NCI-H69 (cell line): Measurements from ENCODE around the gene NCK2.

Experiments used
- DNase-seq: peaks from one replicate; lab custom pipeline; 2025; lab: John Stamatoyannopoulos, UW

The NCK2 gene

GRCh38 chr2:105793196-105793975, 48.7 kb downstream of the NCK2 start:
- no peak for DNase-seq

GRCh38 chr2:105794926-105795574, 50.3 kb downstream of the NCK2 start:
- DNase-seq, result peak; percentile 83

DNA sequence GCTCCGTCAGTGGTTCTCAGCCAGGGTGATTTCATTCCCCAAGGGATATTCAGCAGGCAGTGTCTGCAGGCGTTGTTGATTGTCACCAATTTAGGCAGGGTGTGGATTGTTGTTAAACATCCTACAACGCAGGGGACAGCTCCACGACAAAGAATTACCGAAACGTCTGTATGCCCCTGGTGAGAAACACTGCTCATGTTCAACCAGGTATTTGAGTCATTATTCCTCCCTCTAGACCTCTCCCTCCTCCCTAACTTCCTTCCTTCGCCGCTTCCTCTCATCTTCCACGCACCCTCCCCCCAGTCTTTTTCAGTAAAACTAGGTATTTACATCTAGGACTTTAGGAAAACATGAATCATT, 50.8 kb downstream of the NCK2 start:
- peak; percentile 83 for DNase-seq

DNA sequence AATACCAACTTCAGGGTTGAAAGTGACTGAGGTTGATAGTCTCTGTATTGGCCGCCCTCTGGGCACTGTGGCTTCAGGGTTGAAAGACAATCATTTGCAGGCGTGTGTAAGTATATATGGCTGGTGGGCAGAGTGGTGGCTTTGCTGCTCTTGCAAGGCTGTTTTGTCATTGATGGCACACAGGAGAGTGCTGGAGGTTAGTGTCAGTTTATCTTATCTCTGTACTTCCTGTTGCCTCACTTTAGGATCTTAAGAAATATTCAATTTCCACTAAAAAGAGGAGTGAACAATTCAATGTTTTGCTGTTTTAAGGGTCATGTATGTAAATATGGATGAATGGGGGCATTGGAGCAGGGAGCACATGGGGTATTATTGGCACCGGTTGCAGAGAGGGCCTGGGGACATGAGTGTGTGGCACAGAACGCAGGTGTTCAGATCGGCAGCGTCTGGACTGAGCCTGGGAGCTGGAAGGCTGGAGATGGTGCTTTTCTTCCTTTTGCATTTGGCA, 51.5 kb downstream of the NCK2 start:
- peak; percentile 9 for DNase-seq

DNA sequence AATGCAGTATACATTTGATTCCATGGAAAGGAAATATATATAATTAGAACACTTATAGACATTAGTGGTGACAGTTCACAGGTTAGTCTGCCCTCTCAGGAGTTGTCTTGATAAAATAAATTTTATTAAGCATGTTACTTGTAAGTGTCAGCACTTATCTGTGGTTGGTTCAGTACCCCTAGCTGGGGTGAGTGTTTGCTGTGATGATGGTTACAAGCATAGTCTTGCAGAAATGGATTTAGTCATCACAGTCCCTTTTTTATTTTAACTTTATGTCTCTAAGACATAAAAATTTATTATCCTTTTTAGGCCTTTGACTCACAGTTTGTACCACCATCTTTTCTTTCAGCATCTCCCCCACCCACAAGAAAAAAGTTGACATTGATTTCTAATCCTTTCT, 52.1 kb downstream of the NCK2 start:
- no peak for DNase-seq

DNA sequence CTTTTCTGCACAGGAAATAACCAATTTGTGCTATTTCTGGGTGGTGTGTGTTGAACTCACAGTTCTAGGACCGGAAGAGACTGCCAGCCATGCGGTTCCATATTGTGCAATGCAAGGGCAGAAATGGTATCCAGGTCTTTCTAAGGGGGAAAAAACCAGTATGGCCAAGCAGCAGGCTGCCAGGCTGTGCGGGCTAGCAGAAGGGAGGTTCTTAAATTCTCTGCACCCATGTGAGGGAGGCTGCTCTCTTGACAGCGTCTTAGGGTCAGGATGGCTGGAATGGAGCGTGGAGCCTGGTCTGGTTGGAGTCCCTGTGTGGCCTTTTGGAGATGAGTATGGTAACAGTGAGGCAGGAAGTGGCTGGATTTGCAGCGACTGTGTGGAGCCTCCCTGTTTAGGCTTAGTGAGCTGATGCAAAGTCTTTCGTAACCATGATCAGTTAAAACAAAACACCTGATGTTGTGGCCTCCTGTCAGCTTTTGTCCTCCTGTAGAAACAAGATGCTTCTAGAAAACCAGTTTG, 52.6 kb downstream of the NCK2 start:
- DNase-seq, result no peak

- no peak for DNase-seq
These were observed 53.9 kb downstream of the NCK2 start for GRCh38 chr2:105798595-105798994.

DNA sequence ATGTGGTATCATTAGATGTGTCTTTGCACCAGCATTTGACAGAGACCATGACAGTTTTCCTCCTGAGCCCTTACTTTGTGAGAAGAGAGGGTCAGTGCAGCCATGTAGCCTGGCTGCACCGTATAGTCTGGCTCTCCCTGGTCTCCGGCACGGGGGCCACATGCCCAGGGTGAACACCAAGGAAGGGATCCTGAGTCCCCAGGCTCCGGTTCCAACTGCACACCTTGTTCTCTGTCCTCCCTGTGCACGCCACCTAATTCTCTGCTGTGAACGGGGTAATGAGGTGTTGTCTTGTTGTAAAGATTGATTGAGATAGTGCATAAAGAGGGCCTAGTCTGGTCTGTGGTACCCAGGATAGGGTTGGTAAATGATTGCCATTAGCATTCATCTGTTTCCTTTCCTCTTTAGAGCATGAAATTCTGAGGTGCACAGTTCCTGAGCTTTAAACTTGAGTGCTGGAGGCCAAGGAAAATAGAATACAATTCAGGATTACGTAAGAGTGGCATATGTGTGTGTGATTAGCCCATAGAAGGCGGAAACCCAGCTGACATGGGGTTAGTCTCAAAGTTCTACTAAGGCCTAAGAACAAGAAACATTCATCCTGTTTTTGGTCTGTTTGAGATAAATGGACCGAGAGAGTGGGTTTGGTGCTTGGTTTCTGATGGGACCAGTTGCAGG, 55.5 kb downstream of the NCK2 start:
- DNase-seq, result no peak

DNA sequence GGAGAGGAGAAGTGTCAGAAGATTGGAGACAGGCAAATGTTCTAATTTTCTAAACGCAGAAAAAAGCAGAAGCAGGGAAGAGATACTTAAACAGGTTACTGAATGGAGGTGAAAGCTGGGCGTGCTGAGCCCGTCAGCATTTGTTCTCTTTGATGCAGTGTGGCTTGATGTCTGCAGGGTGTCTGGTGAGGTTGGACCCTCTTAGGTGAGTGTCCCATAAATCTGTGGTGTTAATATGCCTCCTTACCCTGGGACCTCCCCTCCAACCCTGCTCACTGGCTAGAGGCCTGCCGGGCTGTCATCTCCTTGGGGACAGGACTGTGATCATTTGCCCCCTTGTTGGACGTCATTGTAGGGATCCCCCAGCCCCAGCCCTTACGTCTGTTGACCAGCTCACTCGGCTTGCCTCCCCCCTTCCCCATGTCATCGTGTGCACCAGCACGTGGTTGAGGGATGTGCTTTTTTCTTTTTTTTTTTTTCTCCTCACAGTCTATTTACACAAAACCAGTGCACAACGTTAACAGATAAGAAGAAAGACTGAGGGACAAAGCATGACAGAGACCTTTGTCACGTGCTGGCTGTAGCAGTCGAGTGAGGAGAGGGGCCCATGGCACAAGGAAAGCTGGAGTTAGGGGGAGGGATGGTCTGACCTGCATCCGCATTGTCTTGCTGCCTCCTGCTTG, 56.4 kb downstream of the NCK2 start:
- DNase-seq, result no peak

DNA sequence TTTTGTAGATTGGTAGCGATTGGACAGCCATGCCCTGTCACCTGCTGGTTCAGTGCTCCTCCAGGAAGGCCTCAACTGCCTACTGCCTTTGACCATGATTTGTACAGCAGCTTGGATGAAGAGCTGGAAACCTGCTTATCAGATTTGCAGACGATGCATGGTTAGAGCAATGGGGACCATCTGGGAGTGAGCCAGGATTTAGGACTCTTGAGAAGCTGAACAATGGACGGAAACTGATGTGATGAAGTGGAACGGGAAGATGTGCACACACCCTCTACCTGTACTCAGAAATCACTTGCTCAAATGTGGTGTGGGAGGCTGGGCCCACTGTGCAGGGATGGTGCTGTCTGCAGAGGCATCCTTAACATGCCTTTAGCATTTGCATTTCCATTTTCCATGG, 57.2 kb downstream of the NCK2 start:
- DNase-seq, result no peak

DNA sequence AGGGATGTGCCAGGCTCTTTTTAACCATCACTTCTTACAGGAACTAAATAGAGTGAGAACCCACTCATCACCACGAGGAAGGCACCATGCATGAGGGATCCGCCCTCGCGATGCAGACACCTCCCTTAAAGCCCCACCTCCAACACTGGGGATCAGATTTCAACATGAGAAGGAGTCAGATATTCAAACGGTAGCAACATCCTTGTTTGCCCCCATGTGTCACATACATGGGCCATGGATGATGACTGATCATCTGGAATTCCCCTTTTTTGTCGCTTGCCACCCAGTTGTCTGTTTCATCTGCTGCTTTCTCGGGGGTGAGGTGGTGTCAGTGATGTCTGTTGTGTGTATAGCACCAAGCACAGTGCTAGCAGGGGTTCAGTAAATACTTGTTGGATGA, 57.9 kb downstream of the NCK2 start:
- no peak for DNase-seq

GRCh38 chr2:105803337-105803736, 58.6 kb downstream of the NCK2 start:
- DNase-seq, result peak; percentile 8

- DNase-seq, result peak; percentile 26
These were observed 59.1 kb downstream of the NCK2 start for GRCh38 chr2:105803773-105804172.

DNA sequence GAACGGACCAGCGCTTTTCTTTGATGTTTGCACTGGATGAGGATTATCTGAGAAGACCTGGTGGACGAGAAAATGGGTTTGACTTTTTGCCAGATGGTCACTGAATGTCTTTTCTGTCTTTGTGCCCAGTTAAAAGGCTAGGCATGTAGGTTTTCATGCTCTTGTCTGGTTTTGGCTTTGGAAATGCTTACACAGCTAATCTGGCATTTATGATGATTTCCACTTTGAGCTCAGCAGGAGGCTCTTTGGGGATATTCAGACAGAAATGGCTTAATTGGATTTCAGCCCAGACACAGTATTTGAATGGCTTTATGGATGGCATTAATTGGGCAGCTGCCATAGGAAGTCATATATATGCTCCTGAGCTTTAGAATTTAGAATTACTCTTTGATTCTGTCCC, 59.6 kb downstream of the NCK2 start:
- peak; percentile 91 for DNase-seq

DNA sequence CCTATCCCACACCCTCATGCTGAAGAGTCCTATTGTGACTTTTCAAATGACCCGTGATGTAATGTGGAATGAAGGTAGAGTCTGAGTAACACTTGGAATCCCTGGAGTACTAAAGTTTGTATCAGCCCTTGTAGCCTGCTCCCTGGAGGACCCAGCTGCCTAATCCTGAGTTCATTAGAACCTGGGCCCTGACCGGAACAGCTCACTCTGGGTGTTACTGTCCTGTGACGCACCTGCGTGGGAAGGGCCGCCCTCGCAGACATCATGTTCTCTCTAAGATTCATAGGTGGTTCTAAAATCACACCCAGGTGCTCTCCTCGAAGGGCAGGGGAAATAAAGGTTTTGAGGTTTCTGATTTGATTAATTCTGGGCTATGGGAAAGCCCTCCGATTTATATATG, 62.3 kb downstream of the NCK2 start:
- no peak for DNase-seq

DNA sequence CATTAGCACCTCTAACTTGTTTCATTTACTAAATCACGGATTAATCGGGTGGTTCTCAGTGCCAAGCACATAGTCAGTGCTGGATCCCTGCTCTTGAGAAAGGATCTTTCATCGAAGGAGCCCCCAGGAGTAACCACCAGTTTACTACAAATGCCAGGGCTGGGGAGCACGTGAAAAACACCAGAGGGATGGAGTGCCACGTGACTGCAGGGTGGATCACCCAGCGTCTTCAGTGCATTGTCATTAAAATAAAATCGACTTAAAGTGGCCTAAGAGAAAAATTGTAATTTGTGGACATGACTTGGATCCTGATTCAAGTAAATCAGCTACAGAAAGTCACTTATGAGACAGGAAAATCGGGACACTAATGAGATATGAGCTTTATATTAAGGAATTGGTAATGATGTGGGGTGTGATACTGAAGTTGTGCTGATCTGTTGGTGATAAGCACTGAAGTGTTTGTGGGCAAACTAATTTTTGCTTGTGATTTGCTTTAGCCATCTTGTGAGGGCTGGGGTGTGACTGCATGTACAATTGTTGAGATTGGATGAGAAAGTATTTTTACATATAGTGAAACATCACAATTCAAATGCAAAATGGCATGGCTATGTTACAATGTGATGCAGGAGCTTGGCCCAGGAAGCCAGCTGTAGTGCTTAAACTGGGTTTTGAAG, 63.8 kb downstream of the NCK2 start:
- DNase-seq, result no peak

DNA sequence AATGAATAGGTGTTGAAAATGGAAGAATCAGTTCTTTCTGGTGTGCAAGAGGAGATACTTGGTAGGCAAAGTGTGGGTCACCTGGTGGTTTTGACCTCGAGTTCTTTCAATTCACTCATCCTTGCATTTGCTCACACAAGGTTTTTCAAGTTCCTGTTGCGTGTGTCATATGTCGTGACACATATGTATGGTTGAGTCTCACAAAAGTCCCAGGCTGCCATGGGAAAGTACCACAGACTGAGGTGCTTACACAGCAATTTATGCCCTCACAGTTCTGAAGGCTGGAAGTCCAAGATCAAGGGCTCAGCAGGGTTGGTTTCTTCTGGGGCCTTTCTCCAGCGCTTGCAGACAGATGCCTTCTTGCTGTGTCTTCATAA, 64.4 kb downstream of the NCK2 start:
- no peak for DNase-seq

- no peak for DNase-seq
These were observed 65.0 kb downstream of the NCK2 start for GRCh38 chr2:105809723-105810122.

DNA sequence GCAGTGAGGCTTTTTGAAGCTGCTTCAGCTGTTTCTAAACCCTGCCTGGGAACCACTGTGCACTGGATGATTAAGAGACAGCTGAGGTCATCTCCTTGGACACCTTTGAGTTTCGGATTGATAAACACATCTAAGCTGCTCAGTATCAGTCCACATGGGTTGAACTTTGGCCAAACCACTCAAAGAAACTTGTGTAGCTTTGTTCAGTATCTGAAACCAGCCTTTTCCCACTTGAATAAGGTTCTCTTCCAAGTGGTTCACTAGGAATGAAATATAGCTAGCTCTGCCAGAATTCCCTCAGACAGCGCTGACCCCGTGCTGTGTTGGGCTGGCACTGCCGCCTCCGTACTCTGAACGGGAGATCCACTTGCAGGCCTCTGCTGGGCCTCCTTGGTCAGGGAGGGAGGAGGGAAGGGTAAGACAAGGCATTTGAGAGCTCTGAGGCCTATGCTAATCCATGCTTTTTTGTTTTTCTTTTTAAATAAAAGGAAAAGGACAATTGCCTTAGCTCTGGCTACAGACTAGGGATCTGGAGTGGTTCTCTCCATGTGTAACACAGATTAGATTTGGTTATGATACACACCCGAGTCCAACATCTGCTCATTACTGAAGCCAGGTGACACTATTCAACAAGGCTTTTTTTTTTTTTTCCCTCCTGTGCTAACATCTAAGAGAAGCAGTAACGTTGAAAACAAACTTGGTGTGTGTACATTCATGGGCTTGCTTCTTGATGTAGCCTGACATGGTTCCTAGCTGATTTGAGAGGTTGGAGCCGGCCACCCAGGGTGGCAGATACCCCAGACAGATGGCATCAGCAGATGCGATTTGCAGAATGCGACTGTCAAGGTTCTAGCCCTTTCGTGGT, 67.7 kb downstream of the NCK2 start:
- peak; percentile 19 for DNase-seq

GRCh38 chr2:105813045-105813315, 68.3 kb downstream of the NCK2 start:
- DNase-seq, result no peak

- no peak for DNase-seq
These were observed 68.7 kb downstream of the NCK2 start for GRCh38 chr2:105813405-105813804.
